Inferior parietal cortex (tissue), 1 donor: ENCODE measurements around the gene IQGAP2.

Source experiments
- DNase-seq: peaks from one replicate; pipeline ENCODE4 v3.0.0-alpha.2; 2016; ENCODE audit errors: extremely low spot score

Gene IQGAP2

DNA sequence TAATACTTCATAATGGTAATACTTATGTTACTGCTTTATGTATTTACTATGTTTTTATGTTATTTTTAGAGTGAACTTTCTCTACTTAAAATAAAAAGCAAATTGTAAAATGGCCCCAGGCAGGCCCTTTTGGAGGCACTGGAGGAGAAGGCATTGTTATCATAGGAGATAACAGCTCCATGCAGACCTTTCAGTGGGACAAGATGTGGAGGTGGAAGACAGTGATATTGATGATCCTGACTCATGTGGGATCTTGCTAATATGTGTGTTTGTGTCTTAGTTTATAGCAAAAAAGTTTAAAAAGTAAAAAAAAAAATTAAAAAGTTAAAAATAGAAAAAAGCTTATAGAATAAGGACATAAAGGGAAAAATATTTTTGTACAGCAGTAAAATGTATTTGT is 74.5 kb downstream of the IQGAP2 start:
- no peak for DNase-seq

DNA sequence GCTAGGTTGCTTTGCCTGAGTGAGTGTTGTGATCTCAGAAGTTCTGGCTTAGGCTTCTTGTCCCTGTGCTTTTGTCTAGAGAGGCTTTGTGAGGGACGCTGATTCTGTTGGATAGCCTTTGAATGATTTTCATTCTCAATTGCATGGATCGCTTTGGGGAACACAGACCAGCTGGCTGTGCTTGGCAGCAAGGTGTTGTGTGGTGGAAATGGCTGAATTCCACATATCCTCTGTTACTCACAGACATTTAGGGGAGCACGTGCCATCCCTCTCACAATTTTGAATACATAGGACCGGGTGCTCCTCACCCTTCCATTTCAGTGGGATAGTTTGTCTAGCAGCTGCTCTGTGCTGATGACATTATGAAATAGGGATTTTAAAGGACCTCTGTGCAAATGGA is 76.2 kb downstream of the IQGAP2 start:
- no peak for DNase-seq

DNA sequence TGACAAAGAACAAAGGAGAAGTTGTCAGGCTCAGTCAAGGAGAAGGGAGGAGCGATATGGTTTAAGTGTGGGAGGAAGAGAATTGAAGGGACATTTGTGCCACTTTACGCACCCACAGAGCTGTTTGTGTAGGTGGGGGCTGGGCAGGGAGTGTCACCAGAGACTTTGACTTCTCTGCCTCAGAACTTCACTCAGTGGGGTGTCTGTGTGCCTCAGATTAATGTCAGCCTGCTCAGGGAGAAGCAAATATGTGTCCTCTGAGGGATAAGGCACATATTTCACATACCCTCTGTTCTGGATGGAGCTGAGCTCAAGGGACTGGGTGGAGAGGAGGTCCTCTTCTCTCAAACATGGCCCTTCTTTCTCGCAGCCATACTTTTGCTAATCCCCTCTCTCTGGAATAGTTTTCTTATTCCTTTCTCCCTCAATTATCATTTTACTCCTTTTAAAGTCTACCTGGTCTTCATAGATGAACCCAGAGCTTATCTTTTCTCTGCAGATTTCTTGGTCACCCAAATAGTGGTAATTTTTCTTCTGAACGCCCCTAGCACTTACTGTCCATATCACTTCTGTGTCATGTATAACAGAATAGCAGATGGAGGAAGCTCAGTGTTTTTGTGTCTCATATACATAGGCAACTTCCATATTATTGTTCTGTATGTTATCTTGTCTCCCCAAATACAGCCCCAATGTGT is 77.0 kb downstream of the IQGAP2 start:
- no peak for DNase-seq

DNA sequence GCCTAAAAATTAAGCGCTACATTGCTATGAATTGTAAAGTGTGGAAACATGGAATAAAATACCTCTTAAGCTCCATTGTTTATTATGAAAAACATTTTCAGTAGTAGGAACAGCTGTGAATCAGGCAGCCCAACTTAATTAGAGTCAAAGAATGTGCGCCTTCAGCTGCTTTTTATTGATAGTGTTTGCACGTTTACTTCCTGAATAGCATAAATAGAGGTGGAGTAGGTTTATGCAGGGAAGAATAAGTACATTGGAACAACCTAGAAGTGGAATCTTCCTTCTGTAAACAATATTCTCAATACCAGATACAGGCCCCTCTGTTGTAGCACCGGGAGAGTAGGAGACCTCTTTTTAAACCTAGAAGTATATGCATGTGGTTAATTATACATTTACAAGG is 79.9 kb downstream of the IQGAP2 start:
- no peak for DNase-seq

DNA sequence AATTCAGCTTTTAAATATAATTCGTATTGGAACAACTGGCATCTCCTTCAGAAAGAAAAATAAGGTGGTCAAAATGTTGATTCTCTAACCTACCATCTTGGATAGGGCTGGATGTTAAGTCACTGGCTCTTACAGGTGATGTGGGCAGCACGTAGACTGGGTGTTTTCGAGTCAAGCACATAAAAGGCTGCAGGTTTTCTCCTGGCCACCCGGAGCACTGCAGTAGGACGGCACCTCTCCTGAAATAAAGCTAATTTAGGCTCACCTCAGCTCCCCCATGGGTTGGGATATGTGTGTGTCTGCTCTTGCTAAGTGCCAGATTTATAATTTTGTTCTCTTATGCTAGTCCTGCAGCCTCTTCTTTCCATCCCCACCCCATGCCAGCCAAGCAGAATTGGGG is 80.3 kb downstream of the IQGAP2 start:
- DNase-seq = no peak

DNA sequence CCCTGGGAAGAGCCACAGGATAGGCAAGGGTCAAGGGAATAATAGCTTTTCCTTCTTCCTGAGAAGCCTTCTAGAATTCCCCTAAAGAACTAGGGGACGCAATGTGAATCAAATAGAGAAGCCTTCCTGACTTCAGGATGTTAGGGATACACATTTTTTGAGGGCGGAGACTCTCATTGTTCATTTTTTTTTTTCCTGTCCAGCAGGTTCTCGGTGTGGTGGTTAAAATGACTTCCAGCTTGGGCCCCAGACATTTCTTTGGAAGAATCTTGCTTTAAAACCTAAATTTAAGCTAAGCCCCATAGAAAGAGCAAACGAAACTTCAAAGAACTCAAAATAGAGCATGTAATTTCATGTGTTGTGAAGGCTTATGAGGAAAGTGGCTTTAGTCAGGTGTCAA is 80.8 kb downstream of the IQGAP2 start:
- DNase-seq = no peak

DNA sequence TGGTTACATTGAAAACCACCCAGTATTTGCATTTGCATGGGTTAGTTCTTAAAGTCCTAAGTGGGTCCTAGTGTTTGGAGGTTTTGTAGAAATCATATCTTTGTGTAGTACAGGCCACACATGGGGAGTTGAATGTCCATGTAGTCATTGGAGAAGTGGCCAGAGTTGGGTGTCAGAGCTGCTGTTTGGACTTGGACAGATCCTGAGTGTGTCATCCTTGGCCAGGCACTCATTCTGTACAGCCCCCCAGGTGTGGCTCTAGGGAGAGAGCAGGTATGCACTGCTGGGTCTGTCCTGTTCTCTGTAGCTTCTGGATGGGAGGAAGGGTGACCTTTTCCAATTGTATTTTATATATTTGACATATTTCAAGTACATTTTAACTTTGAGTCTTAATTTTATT is 82.4 kb downstream of the IQGAP2 start:
- DNase-seq = no peak

DNA sequence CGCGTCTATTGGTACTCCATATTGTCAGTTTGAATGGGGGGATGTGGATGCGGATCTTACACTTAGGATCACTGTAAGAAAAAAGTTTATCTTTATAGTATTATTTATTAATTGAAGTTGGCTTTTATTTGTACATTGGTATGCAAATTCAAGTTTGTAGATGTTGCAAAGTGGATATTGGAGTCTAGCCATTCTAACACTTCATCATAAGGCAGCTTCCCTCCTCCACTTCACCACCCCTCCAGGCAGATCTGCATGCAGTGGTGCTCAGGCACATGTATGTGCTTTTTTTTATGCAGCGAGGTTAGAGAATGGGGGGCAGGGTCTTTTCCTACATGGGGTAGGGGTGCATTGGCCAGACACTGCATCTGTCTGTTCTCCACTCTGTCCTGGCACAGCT is 84.3 kb downstream of the IQGAP2 start:
- no peak for DNase-seq

DNA sequence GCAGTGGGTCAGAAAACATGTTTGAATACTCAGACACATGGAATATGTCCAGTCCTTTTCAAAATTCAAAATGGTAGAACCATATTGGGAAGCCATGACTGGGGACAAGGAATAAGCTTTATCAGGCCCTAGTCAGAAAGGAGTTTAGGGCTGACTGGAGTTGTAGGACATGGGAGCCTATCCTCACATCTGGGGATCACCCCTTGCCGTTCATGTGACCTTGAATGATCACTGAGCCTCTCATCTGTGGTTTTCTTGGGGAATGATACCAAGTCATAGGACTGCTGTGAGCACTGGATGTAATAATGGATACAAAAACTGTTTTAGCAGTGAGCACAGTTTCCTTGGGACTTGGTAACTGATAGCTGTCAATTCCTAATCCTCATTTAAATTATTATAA is 84.7 kb downstream of the IQGAP2 start:
- no peak for DNase-seq

DNA sequence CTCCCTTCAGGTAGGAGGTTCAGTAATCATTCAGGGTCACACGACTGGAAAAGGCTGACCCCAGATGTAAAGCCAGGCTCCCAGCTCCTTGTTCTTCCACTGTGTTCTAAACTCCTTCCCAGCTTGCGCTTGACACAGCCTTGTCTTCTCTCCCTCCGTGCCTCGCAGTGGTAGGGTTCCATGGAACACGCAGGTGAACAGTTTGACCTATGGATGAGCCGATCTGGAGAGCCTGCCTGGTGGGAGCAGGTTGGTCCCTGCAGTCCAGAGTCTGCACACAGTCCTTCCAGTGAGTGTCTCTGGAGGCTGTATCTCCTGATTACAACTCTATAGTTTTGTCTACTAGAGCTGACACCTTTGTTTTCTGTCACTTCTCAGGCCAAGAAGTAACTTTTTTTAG is 85.9 kb downstream of the IQGAP2 start:
- DNase-seq = no peak

DNA sequence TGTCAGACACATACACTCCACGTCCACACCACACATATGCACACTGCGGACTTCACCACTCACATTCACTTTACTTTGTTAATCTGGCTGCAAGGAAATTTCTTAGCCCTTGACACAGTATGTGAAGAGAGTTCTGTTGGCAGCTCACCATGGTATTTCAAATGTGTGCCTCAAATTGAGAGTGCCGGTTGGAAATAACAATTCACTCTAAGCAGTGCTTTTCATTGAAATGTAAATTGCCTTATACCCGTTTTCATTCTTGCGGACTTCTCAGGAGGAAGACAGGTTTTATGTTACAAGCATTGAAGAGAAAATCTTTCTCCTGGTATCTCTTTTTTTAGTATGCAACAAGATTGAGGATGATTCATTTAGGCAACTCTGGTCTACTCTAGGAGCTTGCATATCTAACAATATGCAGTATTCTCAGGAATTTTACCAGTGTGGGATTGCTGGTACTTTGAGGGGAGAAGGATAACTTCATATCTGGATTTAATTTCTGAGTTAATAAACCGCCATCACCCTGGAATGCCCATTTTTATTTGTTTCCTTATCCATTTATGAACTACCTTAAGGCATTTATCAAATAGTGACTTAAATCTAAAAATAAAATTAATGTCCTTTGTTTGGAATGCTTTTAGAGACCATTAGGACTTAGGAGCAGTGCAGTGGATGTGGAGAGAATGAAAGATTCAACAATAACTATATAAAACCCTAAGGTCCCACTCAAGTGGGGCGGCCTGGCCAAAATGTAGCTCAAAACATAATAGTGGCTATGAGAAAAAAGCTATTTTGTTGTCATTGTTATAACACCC is 87.0 kb downstream of the IQGAP2 start:
- DNase-seq = no peak

DNA sequence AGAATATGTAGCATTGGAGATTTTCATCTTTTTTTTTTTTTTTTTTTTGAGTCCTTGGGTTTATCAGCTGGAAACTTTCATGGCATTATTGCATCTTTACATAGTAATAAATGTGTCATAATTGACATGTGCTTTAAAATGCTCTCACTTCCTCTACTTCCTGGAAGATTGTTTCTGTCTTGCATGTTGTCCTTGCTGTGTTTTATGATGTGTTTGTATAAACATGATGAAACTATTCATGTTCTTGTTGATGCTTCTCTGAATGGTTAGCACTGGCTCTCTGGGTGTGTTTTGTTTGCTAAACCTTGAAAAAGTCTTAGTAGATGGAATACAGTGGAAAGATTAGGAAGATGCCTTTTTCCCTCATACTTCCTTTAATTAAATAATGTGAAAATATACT is 87.9 kb downstream of the IQGAP2 start:
- no peak for DNase-seq

DNA sequence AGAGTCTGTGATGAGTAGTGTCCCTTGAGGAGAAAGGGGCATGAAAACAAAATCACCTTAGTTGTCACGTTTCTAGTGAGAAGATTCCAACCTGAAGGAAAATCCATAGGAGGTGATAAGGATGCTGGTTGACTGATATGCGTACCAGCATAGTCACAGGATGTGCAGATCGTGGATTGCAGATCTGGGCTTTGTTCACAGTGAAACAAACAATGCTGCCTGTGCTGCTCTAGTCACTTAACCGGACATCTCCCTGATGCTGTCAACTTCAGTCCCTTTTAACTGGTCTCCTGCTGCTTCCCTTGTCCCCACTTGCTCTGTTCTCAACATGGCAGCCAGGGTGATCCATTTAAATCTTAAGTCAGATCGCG is 89.7 kb downstream of the IQGAP2 start:
- no peak for DNase-seq

DNA sequence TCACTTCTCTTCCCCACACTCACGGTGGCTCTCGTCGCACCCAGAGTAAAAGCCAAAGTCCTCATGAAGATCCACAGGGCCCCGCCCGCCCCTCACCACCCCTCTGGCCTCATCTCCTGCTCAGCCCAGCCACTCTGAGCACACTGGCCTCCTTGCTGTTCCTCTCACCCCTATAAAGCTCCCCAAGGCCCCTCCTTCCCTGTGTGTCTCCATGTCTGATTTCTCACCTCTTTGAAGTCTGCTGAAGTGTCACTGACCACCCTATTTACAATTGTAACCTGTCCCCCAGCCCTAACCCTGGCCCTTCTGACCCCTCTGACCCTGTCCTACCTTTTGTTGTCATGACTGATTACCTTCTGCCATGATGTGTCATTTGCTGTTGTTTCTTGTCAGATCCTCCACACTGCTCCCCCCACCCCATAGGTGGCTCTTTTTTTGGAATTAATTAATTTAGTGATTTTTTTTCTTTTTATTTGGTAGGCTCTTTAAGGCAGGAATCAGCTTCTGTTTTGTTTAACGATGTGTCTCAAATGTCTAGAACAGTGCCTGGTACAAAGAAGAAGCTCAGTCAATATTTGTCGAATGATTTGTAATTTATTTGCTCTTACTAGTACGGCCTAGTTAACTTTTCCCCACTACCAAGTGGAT is 90.2 kb downstream of the IQGAP2 start:
- DNase-seq = no peak

DNA sequence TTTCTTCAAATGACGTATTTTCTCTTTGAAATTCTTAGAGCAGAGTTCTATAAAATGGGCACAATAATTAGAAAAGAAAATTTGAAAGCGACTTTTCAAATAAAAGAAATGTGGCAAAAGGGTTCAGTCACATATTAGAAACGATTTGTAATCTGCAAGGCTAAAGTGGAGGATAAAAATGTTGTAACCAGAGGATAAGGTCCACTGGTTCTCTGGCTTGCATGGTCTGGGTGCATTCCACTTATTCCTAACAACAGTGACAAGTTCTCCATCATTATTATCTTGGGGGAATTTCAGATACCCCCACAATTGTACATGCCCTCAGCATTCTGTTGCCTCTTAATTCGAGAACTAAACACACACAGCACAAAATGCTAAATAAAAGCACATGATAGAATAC is 91.1 kb downstream of the IQGAP2 start:
- no peak for DNase-seq

DNA sequence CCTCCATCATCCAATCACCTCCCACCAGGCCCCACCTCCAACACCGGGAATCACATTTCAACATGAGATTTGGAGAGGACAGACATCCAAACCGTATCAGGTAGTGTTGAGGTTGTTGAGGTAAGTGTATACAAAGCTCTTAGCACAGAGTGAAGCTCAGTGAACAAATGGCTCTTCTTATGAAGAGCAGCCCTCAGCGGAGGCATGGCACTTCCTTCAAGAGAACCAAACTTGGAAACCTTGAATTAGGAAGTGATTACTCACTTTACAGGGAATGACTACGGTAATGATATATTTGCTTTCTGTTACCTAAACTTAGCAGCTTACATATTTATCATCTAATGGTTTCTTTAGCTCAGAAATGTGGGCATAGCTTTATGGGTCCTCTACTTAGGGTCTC is 92.8 kb downstream of the IQGAP2 start:
- DNase-seq = no peak

DNA sequence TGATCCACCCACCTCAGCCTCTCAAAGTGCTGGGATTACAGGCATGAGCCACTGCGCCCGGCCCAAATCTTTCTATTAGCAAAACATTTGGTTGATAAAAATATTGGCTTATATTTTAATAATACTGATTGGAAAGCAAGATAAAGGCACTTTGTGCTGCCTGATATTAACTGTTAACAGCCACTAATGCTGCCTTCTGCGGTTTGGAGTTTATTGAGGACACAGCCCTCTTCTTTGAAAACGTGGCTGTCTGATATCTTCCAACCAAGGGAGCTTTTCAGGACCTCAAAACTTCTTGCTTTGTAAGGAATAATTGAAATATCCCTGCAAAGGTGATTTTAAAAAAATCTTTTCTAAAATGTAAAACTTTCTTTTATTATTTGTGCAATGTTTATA is 94.0 kb downstream of the IQGAP2 start:
- no peak for DNase-seq

DNA sequence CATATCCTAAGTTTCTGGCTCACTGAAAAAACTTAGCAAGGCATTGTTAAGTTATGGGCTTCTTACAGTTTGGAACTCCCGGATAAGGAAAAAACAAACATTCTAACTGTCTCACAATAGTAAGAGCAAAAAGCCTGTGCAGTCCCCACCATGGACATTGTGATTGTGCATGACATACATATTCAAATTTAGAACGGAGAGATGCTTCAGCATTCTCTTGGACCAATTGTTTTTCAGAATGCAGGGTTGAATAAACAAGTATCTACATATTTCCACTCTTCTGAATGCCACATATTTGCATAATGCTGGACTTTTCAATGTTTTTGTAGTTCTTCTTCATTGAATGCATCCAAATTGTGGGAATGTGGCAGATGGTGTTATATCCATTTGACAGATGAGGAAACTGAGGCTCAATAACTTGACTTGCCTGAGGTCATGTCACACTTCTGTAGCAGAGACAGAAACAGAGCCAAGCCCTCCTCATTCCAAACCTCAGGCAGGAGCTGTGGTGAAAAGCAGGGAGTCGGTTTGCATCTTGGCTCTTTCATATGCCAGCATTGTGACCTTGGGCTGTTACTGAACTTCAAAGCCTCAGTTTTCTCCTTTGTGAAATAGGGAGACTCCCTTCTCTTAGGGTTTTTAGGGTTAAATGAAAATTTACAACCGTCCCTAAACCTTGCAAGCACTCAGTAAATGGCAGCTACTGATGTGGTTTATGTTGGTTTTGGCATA is 95.1 kb downstream of the IQGAP2 start:
- no peak for DNase-seq

DNA sequence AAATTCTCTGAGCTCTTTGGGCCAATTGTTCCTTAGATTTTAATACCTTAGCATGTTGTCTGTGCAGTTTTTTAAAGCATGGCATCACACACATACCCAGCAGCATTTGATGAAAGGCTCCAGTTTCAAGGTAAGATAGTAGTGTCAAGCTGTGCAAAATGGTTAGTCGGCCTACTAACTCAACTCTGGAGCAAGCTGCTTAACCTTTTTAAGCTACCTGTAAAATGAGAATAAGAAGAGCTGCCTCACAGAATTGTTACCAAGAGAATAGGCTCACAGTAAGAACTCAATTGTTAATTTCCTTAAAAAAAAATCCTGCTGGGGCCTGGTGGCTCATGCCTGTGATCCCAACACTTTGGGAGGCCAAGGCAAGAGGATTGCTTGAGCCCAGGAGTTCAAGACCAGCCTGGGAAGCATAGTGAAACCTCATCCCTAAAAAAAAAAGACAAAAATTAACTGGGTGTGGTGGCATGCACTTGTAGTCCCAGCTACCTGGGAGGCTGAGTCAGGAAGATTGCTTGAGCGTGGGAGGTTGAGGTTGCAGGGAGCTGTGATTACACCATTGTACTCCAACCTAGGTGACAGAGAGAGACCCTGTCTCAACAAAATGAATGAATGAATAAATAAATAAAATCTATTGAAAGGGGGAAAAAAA is 96.5 kb downstream of the IQGAP2 start:
- DNase-seq = no peak

DNA sequence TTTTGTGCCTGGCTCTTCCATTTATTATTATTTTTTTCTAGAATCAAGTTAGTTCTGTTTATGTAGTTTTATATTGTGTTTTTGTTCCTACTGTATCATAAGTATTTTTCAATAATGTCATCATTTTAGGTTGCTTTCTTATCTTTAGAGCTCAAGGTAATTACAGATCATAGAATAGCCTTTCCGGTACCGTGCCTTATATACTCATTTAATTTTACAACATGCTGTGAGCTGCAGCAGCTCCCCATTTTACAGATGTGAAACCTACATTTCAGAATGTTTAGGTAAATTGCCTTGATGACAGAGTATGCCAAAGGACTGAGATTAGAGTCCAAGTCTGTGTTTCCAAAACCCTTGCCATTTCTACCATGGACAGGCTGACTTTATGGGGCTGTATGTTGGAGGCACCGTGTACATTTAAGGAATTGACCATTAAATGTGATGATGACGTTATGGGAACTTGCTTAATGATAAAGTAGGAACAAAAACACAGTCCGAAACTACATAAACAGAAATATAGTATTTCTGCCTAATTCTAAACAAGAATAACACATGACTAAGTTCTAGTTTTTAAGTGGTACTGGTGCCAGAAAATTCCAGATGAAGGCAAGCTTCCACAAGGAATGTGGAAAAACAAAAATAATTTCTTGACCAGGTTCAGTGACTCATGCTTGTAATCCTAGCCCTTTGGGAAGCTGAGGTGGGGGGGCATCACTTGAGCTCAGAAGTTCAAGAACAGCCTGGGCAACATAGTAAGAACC is 97.7 kb downstream of the IQGAP2 start:
- DNase-seq = no peak

DNA sequence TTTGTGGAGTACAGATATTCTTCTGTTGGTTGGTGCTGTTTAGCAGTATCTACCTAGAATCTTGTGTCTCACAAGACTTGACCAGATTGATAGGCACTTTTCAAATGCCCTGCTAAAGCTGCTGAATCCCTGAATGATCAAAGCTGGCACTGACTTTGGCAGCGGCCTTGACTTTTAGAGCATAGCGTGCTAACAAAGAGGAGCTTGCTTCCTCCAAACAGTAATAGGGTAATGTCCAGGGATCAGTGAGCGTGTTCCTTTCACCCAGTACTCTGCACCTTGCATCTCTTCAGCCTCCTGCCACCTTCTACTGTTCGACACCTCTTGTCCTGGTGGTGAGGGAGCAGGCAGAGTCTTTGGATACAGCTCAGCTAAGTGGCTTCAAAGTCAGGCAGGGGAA is 100.8 kb downstream of the IQGAP2 start:
- DNase-seq = no peak
